ENCODE results near the gene LST1. TPM values are rescaled to one million over a fixed set of nuclear protein-coding genes. Genes with fewer than 3 reads are reported as not detected.
A peak's percentile ranks its signal among the peaks of the same experiment; 100 is the strongest.

The LST1 gene
- total RNA-seq, 6 donors from 2014 or later: 7.7 to 132 (median 33.5) TPM

DNA sequence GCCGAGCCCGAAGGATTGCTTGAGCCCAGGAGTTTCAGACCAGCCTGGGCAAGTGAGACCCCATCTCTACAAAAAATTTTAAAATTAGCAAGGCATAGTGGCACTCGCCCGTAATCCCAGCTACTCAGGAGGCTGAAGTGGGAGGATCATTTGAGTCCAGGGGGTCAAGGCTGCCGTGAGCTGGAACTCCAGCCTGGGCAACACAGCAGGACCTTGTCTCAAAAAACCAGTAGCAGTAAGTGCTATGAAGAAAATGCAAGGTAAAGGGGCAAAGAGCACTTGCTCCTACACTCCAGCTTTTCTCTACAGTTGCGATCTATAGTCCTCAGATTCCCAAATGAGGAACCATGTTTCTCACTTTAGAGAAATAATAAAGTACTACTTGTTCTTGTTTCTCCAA, 42.4 kb upstream of the LST1 start:
- Histone ChIP-seq H3K27me3 (no peaks in the 10 kb centered on the region), H3K4me3 (no peak overlapping the region), H3K9me3 (no peaks in the 10 kb centered on the region), H3K27ac (no peak overlapping the region), H3K4me1 (peaks cover 37 to 58% (median 47%) of the 10 kb centered on the region in 4 donors), H3K36me3 (peaks cover 8 to 18% (median 16%) of the 10 kb centered on the region in 4 donors)
- DNase-seq: no peak
- WGBS, 2 donors: 87 to 95% methylated on average over 6 of the region's 6 CpGs
- no peak for ATAC-seq (ENCODE audit: low FRiP score in 2 of 2)
- TF ChIP-seq POLR2A (IDR thresholded peaks at IDR 0.05): no peak
- TF ChIP-seq POLR2AphosphoS5 (IDR thresholded peaks at IDR 0.05): no peak
- TF ChIP-seq, protein P1, sequence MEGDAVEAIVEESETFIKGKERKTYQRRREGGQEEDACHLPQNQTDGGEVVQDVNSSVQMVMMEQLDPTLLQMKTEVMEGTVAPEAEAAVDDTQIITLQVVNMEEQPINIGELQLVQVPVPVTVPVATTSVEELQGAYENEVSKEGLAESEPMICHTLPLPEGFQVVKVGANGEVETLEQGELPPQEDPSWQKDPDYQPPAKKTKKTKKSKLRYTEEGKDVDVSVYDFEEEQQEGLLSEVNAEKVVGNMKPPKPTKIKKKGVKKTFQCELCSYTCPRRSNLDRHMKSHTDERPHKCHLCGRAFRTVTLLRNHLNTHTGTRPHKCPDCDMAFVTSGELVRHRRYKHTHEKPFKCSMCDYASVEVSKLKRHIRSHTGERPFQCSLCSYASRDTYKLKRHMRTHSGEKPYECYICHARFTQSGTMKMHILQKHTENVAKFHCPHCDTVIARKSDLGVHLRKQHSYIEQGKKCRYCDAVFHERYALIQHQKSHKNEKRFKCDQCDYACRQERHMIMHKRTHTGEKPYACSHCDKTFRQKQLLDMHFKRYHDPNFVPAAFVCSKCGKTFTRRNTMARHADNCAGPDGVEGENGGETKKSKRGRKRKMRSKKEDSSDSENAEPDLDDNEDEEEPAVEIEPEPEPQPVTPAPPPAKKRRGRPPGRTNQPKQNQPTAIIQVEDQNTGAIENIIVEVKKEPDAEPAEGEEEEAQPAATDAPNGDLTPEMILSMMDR (IDR thresholded peaks at IDR 0.05): no peak
- TF ChIP-seq EP300 (IDR thresholded peaks at IDR 0.05): no peak

DNA sequence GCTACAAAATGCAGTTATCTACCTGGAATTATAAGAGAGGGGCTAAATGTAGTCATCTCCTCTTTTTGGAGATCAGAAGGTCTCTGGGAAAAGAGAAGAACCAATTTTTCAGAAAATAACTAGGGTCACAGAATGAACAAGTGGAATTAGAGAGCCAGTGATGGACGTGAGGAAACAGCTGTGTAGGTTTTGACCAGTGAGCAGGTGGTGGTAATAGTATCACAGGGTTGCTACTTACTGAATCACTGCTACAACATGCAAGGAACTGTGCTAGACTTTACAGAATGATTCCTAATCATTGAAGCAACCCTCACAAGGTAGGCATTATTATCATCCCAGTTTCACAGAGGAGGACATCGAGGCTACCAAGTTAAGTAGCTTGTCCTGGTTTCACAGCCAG, 41.4 kb upstream of the LST1 start:
- no peak for DNase-seq
- H3K27ac ChIP-seq: no peak overlapping the region
- no peak for TF ChIP-seq EP300 (IDR thresholded peaks at IDR 0.05)
- no peak for TF ChIP-seq POLR2A (IDR thresholded peaks at IDR 0.05)
- TF ChIP-seq, protein P1 (IDR thresholded peaks at IDR 0.05): no peak
- TF ChIP-seq POLR2AphosphoS5 (IDR thresholded peaks at IDR 0.05): no peak
- no peaks in the 10 kb centered on the region for H3K9me3 ChIP-seq
- peaks cover 30 to 50% (median 38%) of the 10 kb centered on the region in 4 donors for H3K4me1 ChIP-seq
- no peaks in the 10 kb centered on the region for H3K27me3 ChIP-seq
- 79 to 80% methylated on average over 2 of the region's 2 CpGs for WGBS, 2 donors
- ATAC-seq (ENCODE audit: low FRiP score in 2 of 2): no peak
- H3K36me3 ChIP-seq: peaks cover 5 to 15% (median 8%) of the 10 kb centered on the region in 4 donors
- H3K4me3 ChIP-seq: no peak overlapping the region

DNA sequence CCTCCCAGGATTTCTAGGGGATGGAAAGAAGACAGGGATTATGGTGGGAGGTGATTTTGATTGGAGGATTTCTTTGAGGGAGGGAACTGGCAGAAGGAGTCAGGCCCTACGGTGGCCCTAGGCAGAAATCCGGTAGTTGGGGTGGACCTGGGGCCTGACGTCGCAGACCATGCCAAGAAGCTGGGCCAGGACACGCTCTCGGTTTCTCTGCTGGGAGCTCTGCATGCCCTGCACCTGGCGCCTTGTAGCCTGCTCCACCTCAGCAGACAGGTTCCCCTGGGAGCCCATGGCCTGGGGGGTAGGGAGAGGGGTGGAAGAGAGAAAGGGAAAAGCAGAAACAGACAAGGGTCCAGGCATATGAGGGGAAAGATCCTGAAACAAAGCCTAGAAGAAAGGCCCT, 40.8 kb upstream of the LST1 start:
- DNase-seq (no peak), ATAC-seq (ENCODE audit: low FRiP score in 2 of 2) (no peak)
- TF ChIP-seq POLR2A (IDR thresholded peaks at IDR 0.05): no peak
- TF ChIP-seq EP300 (IDR thresholded peaks at IDR 0.05): no peak
- no peak for TF ChIP-seq POLR2AphosphoS5 (IDR thresholded peaks at IDR 0.05)
- TF ChIP-seq, protein P1 (IDR thresholded peaks at IDR 0.05): no peak
- Histone ChIP-seq H3K9me3 (no peaks in the 10 kb centered on the region), H3K4me1 (peaks cover 23 to 44% (median 31%) of the 10 kb centered on the region in 4 donors), H3K27me3 (no peaks in the 10 kb centered on the region), H3K4me3 (no peak overlapping the region), H3K36me3 (peaks cover 0 to 14% (median 7%) of the 10 kb centered on the region in 4 donors), H3K27ac (no peak overlapping the region)
- WGBS, 2 donors: 85 to 90% methylated on average over 7 of the region's 7 CpGs

DNA sequence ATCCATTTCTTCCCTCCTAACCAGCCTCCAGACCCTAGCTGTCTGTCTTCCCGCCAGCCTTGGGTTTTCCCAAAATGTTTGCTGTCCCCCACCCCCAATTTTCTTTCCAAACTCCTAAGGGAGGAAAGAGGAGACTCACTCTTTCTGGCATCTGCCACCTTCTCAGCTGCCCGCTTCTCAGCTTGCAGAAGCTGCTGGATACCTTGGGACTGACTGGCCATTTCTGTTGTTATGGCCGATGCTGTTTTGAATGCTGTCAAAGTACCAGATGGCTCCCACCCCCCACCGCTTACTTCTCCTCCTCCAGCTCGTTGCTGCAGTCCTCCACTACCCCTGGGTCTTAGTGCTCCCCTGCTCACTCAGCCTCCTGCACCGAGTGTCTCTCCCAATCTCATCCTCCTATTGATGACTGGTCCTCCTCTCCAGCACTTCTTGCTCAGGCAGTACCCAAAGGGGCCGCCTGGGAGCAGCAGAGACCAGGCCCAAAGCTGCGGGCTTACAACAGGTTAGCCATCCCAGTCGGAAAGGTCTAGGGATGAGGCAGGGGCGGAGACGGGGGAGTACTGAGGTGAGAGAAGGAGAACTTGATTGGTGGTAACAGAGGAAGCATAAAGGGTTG, 39.6 kb upstream of the LST1 start, which contains the start of gene ATP6V1G2:
Gene ATP6V1G2 (minus strand): TSS at position 270 of the 619 bp plus-strand sequence. CDS start 49 bp downstream, at position 221.
- Histone ChIP-seq H3K9me3 (no peaks in the 10 kb centered on the region), H3K4me3 (peak within 1 kb of the TSS; percentile 22 to 54 (median 44)), H3K4me1 (peaks cover 18 to 37% (median 25%) of the 10 kb centered on the region in 4 donors), H3K36me3 (peaks cover 0 to 23% (median 8%) of the 10 kb centered on the region in 4 donors), H3K27ac (peak within 1 kb of the TSS; percentile 79 to 87 (median 83)), H3K27me3 (no peaks in the 10 kb centered on the region)
- TF ChIP-seq POLR2AphosphoS5 (IDR thresholded peaks at IDR 0.05) (peak in 1 of 2 donors; percentile 27), POLR2A (IDR thresholded peaks at IDR 0.05) (no peak), EP300 (IDR thresholded peaks at IDR 0.05) (no peak)
- TF ChIP-seq, protein P1 (IDR thresholded peaks at IDR 0.05): peak; percentile 92 to 98 (median 96)
- ATAC-seq (ENCODE audit: low FRiP score in 2 of 2) (peak; percentile 90 to 93), DNase-seq (peak; percentile 84 to 96)
- WGBS, 2 donors: 9 to 17% methylated on average over 11 of the region's 11 CpGs

Data from upper lobe of left lung (tissue), 6 donors.